ENCODE results near the gene NKX1-1. TPM values are rescaled to one million over a fixed set of nuclear protein-coding genes. Genes with fewer than 3 reads are reported as not detected.

Gene NKX1-1
- total RNA-seq, 4 donors from 2014 or later: not detected

DNA sequence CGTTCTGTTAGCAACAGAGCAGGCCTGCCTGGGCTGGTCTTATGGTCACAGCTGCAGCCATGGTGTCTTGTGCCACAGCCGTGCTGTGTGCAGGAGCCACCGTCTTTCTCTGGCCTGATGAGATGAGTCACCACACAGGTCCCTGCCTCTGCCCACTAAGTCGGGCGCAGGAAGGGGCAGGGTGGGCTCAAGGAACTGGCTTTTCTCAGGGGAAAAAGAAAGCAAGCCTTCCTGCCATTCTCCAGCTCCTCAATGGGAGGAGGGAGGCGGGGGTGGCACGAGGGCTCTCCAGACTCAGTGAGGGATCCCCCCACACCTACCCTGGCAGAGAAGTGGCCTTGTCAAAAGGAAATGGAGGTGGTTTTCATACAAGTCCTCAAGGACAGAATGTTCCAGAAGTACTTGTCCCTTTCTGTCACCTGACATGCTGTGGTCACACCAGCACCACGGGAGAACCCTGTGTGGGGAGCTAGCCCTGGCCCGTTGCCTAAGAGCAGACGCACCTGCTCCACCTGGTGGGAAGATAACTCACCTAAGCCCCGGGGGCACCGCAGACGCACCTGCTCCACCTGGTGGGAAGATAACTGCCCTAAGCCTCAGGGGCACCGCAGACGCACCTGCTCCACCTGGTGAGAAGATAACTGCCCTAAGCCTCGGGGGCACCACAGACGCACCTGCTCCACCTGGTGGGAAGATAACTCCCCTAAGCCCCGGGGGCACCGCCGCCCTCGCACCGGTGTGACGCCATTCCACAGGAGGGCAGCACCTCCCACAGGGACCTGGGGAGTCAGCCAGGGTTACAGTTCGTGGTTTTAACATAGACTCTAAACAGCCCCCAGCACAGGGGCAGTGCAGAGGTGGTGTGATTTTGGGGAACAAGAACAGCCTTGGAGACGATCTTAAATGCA, 40.7 kb downstream of the NKX1-1 start:
- ATAC-seq: no peak
- no peaks in the 10 kb centered on the region for H3K9me3 ChIP-seq
- no peaks in the 10 kb centered on the region for H3K4me1 ChIP-seq
- no peaks in the 10 kb centered on the region for H3K27me3 ChIP-seq
- TF ChIP-seq, protein P1, sequence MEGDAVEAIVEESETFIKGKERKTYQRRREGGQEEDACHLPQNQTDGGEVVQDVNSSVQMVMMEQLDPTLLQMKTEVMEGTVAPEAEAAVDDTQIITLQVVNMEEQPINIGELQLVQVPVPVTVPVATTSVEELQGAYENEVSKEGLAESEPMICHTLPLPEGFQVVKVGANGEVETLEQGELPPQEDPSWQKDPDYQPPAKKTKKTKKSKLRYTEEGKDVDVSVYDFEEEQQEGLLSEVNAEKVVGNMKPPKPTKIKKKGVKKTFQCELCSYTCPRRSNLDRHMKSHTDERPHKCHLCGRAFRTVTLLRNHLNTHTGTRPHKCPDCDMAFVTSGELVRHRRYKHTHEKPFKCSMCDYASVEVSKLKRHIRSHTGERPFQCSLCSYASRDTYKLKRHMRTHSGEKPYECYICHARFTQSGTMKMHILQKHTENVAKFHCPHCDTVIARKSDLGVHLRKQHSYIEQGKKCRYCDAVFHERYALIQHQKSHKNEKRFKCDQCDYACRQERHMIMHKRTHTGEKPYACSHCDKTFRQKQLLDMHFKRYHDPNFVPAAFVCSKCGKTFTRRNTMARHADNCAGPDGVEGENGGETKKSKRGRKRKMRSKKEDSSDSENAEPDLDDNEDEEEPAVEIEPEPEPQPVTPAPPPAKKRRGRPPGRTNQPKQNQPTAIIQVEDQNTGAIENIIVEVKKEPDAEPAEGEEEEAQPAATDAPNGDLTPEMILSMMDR (IDR thresholded peaks at IDR 0.05): no peak
- TF ChIP-seq EP300 (IDR thresholded peaks at IDR 0.05): no peak
- TF ChIP-seq POLR2AphosphoS5 (IDR thresholded peaks at IDR 0.05): no peak
- TF ChIP-seq POLR2A (IDR thresholded peaks at IDR 0.05): no peak
- H3K36me3 ChIP-seq: peaks cover 0 to 83% of the 10 kb centered on the region in 2 donors
- WGBS, 2 donors (ENCODE audit: low coverage in 1 of 2): 50 to 88% methylated on average over 1 to 2 of the region's 25 CpGs
- no peak overlapping the region for H3K4me3 ChIP-seq
- no peak overlapping the region for H3K27ac ChIP-seq

- WGBS, 2 donors (ENCODE audit: low coverage in 1 of 2): 80% methylated on average over 2 of the region's 13 CpGs; no CpG with 5 or more reads in 1 of the 2 donors
These were observed 41.5 kb downstream of the NKX1-1 start for GRCh38 chr4:1364748-1365147.

GRCh38 chr4:1364217-1364616, 42.0 kb downstream of the NKX1-1 start:
- H3K36me3 ChIP-seq: peaks cover 0 to 88% of the 10 kb centered on the region in 2 donors
- no peak overlapping the region for H3K27ac ChIP-seq
- H3K4me1 ChIP-seq: no peaks in the 10 kb centered on the region
- TF ChIP-seq, protein P1 (IDR thresholded peaks at IDR 0.05): no peak
- TF ChIP-seq POLR2A (IDR thresholded peaks at IDR 0.05): no peak
- TF ChIP-seq POLR2AphosphoS5 (IDR thresholded peaks at IDR 0.05): no peak
- TF ChIP-seq EP300 (IDR thresholded peaks at IDR 0.05): no peak
- H3K9me3 ChIP-seq: no peaks in the 10 kb centered on the region
- 97 to 100% methylated on average over 1 to 3 of the region's 18 CpGs for WGBS, 2 donors (ENCODE audit: low coverage in 1 of 2)
- no peak overlapping the region for H3K4me3 ChIP-seq
- H3K27me3 ChIP-seq: no peaks in the 10 kb centered on the region
- no peak for ATAC-seq

More at GRCh38 chr4:1364748-1365147, 41.5 kb downstream of the NKX1-1 start:
- Histone ChIP-seq H3K27ac (no peak overlapping the region), H3K4me3 (no peak overlapping the region), H3K36me3 (peaks cover 0 to 85% of the 10 kb centered on the region in 2 donors), H3K27me3 (no peaks in the 10 kb centered on the region), H3K9me3 (no peaks in the 10 kb centered on the region), H3K4me1 (no peaks in the 10 kb centered on the region)
- TF ChIP-seq POLR2A (IDR thresholded peaks at IDR 0.05) (no peak), POLR2AphosphoS5 (IDR thresholded peaks at IDR 0.05) (no peak)
- no peak for ATAC-seq

- no peaks in the 10 kb centered on the region for H3K9me3 ChIP-seq
- H3K4me3 ChIP-seq: no peak overlapping the region
- peaks cover 0 to 88% of the 10 kb centered on the region in 2 donors for H3K36me3 ChIP-seq
- no peak for ATAC-seq
- WGBS, 2 donors (ENCODE audit: low coverage in 1 of 2): 64 to 82% methylated on average over 11 of the region's 11 CpGs
- no peak overlapping the region for H3K27ac ChIP-seq
- H3K27me3 ChIP-seq: no peaks in the 10 kb centered on the region
- no peak for TF ChIP-seq POLR2AphosphoS5 (IDR thresholded peaks at IDR 0.05)
- TF ChIP-seq, protein P1 (IDR thresholded peaks at IDR 0.05): no peak
- TF ChIP-seq EP300 (IDR thresholded peaks at IDR 0.05): no peak
- no peak for TF ChIP-seq POLR2A (IDR thresholded peaks at IDR 0.05)
- H3K4me1 ChIP-seq: no peaks in the 10 kb centered on the region
These were observed 42.7 kb downstream of the NKX1-1 start for GRCh38 chr4:1363513-1363912.

GRCh38 chr4:1362521-1362920, 43.7 kb downstream of the NKX1-1 start:
- Histone ChIP-seq H3K4me3 (no peak overlapping the region), H3K9me3 (no peaks in the 10 kb centered on the region), H3K36me3 (peaks cover 0 to 88% of the 10 kb centered on the region in 2 donors), H3K4me1 (no peaks in the 10 kb centered on the region), H3K27ac (no peak overlapping the region), H3K27me3 (no peaks in the 10 kb centered on the region)
- TF ChIP-seq EP300 (IDR thresholded peaks at IDR 0.05) (no peak), POLR2AphosphoS5 (IDR thresholded peaks at IDR 0.05) (no peak), POLR2A (IDR thresholded peaks at IDR 0.05) (no peak)
- TF ChIP-seq, protein P1 (IDR thresholded peaks at IDR 0.05): no peak
- WGBS, 2 donors (ENCODE audit: low coverage in 1 of 2): no CpG with 5 or more reads among the region's 17 CpGs
- no peak for ATAC-seq

Data from gastroesophageal sphincter (tissue), 4 donors.